Endothelial cell of umbilical vein (primary cell): ENCODE measurements around the gene GEMIN4.

Experiments
- POLR2A ChIP-seq: IDR thresholded peaks from 2 replicates; pipeline ENCODE4 v1.6.1; 2012; ENCODE audit warnings: low read depth, mild to moderate bottlenecking, control low read depth, low read length
- POLR2AphosphoS5 ChIP-seq: IDR thresholded peaks from 2 replicates; pipeline ENCODE4 v1.6.1; 2012; ENCODE audit warnings: low read depth, mild to moderate bottlenecking, control low read depth, low read length, moderate library complexity; ENCODE audit not compliant: insufficient read depth
- TF ChIP-seq, protein P1 (sequence below), 2 donors: IDR thresholded peaks; 1 replicate in 1 of 2; 2 replicates in 1 of 2; pipeline ENCODE4 v1.5.1; 2011; ENCODE audit warnings: low read length in 2 of 2, mild to moderate bottlenecking in 2 of 2, moderate library complexity in 2 of 2, control low read depth in 1 of 2, inconsistent platforms in 1 of 2, low read depth in 1 of 2; ENCODE audit not compliant: insufficient read depth in 1 of 2; ENCODE audit errors: extremely low read depth in 1 of 2

DNA sequence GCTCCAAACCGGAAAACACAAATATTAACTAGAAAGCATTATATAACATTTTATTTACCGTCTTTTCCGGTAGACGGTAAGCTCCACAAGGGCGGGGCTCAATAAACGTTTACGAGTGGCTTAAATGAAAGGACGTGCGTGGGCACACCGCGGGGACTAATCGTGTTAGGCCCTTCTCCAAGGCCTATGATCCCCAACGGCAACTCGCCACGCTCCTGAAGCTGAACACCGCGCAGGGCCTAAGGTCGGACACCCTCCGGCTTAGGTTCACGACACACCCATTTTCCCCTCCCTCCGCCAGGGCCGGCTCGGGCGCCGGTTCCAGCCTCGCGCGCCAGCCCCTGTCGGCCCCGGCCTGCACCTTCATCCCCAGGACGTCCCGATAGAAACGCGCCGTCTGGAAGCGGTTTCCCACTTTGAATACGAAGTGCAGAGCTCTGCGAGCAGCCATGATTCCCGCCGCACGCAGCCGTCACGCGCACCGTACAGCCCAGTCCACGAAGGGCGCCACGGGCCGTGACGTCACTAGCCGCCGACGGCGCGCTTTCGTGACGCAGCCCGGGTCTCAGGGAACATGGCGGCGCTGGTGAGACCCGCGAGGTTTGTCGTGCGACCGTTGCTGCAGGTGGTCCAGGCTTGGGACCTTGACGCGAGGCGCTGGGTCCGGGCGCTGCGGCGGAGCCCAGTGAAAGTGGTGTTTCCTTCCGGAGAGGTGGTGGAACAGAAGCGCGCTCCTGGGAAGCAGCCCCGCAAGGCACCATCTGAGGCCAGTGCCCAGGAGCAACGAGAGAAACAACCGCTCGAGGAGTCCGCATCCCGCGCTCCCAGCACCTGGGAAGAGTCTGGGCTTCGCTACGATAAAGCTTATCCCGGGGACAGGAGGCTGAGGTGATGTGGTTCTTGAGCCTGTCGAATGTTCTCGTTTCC lies 30.0 kb upstream of the GEMIN4 start, which contains the start of the genes GLOD4 and MRM3:
- TF ChIP-seq, protein P1, sequence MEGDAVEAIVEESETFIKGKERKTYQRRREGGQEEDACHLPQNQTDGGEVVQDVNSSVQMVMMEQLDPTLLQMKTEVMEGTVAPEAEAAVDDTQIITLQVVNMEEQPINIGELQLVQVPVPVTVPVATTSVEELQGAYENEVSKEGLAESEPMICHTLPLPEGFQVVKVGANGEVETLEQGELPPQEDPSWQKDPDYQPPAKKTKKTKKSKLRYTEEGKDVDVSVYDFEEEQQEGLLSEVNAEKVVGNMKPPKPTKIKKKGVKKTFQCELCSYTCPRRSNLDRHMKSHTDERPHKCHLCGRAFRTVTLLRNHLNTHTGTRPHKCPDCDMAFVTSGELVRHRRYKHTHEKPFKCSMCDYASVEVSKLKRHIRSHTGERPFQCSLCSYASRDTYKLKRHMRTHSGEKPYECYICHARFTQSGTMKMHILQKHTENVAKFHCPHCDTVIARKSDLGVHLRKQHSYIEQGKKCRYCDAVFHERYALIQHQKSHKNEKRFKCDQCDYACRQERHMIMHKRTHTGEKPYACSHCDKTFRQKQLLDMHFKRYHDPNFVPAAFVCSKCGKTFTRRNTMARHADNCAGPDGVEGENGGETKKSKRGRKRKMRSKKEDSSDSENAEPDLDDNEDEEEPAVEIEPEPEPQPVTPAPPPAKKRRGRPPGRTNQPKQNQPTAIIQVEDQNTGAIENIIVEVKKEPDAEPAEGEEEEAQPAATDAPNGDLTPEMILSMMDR (IDR thresholded peaks at IDR 0.05; ENCODE audit: extremely low read depth in 1 of 2, insufficient read depth in 1 of 2, low read depth in 1 of 2, low read length in 2 of 2): no peak
- TF ChIP-seq POLR2A (peak; percentile 92), POLR2AphosphoS5 (peak; percentile 92)
